GM19025 (cell line): Measurements from ENCODE around the gene PAXIP1.
A peak's percentile ranks its signal among the peaks of the same experiment; 100 is the strongest.
"Not testable (repeated sequence)": the region's sequence is repeated elsewhere in the genome, so short reads cannot be mapped to it uniquely, and the experiment has no call there.

Experiments used
- ATAC-seq: cut with Tn5 transposase; IDR thresholded peaks from one replicate; pipeline ENCODE4 v1.9.1; 2021; ENCODE audit warnings: mild to moderate bottlenecking, low read depth, moderate library complexity; ENCODE audit not compliant: unreplicated experiment

PAXIP1 gene, protein sequence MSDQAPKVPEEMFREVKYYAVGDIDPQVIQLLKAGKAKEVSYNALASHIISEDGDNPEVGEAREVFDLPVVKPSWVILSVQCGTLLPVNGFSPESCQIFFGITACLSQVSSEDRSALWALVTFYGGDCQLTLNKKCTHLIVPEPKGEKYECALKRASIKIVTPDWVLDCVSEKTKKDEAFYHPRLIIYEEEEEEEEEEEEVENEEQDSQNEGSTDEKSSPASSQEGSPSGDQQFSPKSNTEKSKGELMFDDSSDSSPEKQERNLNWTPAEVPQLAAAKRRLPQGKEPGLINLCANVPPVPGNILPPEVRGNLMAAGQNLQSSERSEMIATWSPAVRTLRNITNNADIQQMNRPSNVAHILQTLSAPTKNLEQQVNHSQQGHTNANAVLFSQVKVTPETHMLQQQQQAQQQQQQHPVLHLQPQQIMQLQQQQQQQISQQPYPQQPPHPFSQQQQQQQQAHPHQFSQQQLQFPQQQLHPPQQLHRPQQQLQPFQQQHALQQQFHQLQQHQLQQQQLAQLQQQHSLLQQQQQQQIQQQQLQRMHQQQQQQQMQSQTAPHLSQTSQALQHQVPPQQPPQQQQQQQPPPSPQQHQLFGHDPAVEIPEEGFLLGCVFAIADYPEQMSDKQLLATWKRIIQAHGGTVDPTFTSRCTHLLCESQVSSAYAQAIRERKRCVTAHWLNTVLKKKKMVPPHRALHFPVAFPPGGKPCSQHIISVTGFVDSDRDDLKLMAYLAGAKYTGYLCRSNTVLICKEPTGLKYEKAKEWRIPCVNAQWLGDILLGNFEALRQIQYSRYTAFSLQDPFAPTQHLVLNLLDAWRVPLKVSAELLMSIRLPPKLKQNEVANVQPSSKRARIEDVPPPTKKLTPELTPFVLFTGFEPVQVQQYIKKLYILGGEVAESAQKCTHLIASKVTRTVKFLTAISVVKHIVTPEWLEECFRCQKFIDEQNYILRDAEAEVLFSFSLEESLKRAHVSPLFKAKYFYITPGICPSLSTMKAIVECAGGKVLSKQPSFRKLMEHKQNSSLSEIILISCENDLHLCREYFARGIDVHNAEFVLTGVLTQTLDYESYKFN

DNA sequence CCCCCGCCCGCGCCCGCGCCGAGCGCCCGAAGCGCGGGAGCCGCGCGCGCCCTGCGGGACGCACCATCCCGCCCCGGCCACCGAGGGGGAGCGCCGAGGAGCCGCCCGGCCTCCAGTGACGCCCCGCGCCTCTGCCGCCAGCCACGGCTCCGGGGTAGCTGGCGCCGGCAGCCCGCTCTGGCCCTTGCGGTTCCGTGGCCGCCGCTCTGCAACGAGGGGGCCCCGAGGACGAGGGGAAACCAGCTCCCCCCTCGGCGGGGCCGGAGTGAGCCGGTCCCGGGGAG is at the start of gene PAXIP1:
TSS of gene PAXIP1 (minus strand) at position 33 of the 284 bp plus-strand sequence. CDS start 195 bp downstream, outside the sequence.
- ATAC-seq: peak; percentile 64

DNA sequence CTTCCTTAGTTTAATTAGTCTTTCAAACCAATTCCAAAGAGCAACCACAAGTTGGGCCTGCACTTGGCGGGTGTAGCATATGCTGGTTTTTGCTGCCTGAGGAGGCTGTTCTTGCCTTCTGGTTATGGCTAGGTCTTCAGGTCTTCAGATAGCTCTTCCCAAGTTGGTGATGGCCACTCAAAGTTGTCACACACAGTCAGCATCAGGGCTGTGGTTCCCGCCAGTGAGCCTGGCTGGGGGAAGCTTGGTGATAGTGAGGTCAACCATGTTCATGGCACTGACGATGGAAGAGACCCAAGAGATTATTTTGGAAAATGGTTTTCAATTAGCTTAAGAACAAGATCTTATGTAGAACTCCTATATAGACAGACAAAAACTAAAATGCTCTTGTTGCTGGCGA is 48.4 kb upstream of the PAXIP1 start:
- no peak for ATAC-seq

DNA sequence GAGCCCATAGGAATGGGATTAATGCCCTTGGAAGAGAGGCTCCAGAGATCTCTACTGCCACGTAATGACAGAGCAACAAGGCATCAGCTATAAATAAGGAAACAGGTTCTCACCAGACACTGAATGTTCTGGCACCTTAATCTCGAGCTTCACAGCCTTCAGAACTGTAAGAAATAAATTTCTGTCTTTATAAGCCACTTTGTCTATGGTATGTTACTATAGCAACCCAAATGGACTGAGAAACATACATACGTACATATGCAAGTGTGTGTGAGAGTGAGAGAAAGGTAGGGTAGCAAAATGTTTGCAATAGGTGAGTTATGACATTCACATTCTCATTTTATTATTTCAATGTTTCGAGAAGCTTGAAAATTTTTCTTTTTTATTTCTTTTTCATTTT is 45.1 kb upstream of the PAXIP1 start:
- no peak for ATAC-seq

DNA sequence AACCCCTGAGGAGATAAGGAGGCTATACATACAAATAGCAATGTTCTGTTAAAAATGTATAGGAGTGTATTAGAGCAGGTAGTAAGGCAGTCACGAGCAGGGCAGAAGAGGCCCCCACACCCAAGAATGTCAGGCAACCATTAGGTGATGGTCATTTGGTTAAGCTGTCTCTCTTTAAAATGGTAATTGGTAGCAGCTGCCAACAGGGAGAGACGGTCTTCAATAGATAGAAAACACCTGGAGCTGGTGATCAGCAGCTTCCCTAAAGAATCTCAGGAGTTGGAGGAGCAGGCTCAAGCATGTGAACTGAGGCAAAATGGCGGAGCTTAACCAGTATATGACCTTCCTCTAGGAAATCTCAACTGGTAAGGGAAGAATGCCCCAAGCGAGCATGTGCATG is 40.8 kb upstream of the PAXIP1 start:
- no peak for ATAC-seq

DNA sequence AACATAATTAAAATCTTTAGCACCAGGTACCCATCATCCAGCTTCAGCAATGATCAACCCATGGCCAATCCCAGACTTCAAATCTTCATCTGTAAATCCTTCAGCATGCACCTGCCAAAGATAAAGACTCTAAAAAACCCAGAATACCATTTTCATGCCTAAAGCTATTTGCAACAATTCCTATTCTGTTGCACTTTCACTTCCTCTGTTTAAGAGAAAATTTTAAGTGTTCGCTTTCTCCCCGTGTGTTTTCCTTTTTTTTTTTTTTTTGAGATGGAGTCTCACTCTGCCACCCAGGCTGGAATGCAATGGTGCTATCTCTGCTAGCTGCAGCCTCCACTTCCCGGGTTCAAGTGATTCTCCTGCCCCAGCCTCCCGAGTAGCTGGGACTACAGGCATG is 35.4 kb upstream of the PAXIP1 start:
- ATAC-seq: no peak

DNA sequence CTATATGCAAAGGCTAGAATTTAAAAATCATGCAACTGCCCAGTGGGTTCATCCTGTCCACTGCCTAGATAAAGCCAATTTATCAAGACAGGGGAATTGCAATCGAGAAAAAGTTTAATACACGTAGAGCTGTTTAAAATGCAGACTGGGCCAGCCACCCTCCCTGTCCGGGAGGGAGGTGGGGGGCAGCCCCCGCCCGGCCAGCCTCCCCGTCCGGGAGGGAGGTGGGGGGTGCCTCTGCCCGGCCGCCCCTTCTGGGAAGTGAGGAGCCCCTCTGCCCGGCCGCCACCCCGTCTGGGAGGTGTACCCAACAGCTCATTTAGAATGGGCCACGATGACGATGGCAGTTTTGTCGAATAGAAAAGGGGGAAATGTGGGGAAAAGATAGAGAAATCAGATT is 31.6 kb upstream of the PAXIP1 start:
- ATAC-seq: not testable (repeated sequence)

DNA sequence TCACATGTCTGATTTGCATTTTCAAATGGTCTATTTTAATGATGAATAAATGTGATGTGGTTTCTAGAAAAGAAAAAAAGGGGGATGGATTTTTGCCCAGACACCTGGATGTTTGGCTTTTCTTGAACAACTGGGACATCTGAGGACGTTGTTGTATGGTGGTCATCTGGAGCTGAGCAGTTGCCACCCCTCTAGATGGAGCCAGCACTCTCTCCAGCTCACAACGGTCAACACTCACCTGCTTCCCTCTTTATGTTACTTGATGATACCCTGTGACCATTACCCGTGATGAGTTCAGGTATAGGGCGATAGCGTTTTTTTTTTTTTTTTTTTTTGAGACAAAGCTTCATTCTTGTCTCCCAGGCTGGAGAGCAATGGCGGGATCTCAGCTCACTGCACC is 30.1 kb upstream of the PAXIP1 start:
- ATAC-seq: no peak

DNA sequence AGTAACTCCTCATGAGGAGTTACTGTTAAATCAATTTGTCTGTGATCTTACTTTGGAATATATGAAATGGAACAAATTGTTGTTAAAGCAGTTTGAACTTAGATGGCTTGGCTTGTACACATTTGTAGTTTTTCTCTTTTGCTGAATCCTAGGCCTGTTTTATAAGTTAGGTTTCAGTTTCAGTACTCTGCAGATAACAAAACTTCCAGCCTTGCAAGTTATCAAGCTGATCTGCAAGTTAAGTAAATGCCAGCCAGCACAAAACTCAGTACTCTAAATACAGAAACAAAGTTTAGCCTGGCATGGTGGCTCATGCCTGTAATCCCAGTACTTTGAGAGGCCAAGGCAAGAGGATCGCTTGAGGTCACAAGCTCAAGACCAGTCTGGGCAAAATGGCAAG is 25.0 kb upstream of the PAXIP1 start:
- no peak for ATAC-seq

DNA sequence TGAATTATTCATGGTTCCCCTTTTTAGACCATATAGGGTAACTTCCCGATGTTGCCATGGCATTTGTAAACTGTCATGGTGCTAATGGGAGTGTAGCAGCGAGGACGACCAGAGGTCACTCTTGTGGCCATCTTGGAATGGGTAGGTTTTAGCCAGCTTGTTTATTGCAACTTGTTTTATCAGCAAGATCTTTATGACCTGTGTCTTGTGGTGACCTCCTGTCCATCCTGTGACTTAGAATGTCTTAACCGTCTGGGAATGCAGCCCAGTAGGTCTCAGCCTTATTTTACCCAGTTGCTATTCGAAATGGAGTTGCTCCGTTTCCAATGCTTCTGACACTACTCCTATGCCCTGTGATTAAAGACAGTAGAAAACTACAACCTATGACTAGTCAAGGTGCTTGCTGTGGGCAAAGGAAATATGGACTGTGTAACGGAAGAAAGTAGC is 18.8 kb upstream of the PAXIP1 start:
- no peak for ATAC-seq

DNA sequence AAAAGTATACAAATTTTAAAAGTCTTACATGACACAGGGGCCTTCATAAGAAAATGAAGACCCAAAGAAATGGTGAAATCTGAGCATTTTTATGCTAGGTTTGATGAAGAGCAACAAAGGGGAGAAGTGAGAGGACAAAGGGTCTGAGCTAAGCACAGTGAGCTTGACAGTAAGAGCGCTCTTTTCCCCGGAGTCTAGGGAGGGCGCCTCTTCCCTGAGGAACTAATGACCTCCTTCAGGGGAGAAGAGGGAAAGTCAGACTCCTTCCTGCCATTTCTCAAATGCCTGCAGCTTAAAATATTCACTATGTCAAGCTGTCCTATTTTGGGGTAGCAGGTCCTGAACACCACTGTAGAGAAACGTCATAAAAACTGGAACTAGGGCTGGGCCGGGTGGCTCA is 18.1 kb upstream of the PAXIP1 start:
- ATAC-seq: no peak

DNA sequence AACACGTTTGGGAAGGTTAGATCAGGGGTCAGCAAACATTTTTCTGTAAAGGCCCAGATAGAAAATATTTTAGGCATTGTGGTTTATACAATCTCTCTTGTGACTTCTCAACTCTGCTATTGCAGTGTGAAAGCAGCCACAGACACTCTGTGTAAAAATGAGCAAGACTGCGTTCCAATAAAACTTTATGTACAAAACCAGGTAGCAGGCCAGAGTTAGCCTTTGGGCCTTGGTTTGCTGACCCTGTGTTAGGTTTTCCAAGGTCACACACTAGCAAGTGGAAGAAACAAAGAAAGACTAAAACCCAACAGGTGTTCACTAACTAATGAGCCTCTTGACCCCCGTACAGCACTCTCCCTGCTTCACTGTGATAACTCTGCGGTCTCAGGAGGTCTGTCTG is 14.9 kb upstream of the PAXIP1 start:
- no peak for ATAC-seq

DNA sequence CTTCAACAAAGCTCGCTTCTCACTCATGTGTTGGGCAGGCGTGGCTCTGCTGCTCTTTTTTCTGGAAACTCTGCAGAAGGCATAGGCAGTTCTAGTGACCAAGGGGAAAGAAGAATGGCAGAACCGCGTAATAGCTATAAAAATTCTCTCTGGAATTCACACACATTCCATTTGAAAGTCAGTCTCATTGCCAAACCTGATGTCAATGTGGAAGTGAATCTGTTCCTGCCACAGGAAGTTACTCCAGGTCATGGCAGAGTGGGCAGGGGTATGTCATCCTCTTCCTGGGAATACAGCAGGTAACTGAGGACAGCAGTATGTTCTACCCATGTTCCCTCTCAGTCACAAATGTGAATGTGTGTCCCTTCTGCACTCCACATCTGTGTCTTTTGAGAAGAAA is 8.2 kb upstream of the PAXIP1 start:
- no peak for ATAC-seq

DNA sequence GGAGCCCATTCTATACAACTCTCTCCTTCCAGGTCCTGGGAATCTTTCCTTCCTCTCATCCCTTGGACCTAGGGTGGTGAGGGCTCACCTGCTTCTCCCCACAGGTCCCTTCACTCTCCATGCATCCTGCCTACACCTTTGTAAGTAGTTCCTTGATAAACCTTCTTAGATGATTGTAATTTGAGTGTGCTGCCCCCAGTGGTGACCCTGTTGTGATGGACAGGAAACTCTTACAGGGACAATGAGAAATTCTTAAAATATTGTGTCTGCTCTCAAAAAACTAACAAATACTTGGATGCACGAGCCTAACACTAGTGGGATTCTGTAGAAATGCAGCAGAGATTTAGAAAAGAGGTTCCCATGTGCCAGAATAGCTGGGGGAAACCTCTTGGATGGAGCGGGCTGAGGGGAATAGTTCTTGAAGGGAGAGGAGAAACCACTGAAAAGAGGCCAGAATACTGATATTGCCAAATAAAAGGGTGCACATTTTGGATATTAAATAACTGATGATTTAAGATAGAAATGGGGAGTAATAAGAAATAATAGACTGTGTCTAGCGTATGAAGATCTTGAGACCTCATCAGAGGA is 6.7 kb upstream of the PAXIP1 start:
- no peak for ATAC-seq

DNA sequence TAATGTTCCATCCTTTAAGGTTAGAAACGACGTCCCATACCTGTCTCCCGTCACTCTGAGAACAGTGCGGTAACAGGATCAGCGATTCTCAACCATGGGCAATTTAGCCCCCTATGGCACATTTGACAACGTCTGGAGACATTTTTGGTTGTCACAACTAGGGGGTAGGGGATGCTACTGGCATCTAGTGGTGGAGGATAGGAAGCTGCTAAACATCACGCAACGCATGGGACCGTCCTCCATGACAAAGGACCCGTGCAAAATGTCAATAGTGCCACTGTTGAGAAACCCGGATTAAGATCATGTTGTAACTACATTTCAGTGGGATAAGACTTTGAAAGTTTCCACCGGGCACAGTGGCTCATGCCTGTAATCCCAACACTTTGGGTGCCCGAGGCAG is 5.0 kb upstream of the PAXIP1 start:
- no peak for ATAC-seq

DNA sequence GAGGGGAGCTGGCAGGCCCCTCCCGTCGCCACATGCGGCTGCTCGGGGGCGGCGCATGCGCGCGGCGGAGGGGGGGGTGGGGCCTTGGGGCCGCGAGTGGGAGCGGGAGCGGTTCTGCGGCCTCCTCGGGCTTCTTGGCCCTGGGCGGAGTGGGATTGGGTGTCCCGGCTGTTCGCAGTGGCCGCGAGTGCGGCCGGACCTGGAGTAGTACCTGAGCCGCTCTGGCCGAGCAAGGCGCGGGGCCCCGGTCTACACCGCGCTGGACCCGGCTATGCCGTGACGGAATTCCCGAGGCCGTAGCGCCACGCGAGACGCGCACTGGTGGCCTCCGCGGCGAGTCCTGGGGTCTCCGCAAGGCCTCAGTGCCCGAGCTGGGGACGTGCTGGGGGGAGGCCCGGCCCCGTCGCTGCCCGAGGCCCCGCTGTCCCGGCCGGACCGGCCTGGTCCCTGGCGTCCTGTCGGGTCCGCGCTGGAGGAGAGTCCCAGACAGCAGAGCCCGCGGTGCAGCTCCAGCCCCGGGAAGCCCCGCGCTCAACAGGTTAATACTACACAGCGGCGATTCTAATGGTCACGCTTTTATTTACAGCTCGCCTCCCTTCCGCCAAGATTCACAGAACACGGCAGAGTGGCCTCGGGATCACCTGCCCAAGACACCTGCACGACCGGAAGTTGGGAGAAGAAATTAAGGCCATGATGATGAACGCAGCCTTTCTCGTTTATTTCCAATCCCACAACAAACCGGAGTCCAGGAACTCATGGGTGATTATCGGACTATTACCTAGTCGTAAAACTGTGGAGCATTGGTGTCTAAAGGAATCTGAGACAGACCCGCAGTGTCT is 671 bp upstream of the PAXIP1 start:
- peak; percentile 73 for ATAC-seq

DNA sequence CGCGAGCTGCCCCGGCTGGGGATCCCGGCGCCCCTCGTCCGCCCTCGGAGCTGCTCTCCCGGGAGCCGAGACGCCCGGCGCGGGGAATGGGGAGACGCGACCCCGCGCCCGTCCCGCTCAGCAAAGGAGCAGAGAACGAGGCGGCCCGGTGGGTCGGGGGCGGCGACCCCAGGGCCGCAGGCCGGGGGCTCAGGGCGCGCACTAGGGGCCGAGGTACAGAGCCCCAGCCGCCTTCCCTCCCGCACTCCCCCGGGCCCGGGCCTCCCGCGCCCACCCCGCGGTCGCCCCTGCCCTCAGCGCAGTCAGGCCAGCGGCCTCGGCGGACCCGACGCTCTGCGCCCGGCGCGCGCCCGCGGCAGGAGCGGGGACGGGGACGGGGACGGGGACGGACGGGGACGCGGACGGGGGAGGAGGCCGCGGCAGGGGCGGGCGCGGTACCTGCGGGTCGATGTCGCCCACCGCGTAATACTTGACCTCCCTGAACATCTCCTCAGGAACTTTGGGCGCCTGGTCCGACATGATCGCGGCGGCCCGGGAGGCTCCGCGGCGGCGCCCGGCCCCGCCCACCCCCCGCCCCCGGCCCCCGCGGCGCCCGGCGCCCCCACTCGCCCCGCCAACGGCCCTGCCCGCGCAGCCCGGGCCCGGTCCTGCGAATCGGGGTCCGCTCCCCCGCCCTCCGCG is 373 bp downstream of the PAXIP1 start:
- ATAC-seq: peak; percentile 32

DNA sequence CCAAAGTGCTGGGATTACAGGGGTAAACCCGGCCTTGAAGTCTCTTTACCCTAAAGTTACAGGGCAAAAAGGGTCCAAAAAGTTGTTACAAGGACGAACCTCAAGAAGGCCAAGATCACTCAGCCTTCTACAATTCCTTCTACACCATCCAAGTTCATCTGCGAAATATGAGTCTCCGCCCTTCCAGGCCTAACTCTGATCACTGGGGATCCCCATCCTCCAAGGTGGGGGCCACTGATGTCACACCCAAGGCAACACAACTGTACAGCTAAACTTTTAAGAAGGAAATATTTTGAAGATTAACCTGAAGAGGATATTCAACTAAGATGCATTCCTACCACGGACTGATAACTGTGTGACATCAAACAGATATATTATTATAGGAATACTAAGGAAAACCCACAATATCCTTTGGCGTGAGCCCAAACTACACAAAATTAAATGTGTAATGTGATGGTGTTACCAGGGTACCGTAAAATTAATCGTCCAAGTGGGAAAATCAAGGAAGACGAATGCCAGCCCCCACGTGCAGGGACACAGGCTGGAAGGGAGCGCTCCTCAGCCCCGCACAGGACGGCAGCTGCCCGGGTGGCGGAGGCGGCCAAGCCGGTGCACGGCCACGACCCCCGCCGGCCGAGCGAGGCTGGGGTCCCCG is 1.0 kb downstream of the PAXIP1 start:
- peak; percentile 4 for ATAC-seq

DNA sequence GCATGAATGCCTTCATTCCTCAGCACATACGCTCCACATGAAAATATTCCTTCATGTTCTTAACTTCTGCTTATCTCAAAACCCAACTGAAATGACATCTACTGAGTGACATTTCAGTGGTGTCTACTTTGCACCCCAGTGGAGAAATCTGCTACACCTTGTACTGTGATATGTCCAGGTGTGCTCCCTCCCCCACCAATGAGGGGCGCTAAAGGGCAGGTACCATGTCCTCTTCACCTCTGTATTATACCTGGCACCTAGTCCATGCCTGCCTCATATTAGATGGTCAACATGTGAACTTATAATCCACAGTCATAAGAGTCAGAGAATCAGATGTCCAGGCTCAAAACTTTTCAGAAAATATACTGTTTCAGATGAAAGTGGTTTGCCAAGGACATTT is 2.1 kb downstream of the PAXIP1 start:
- no peak for ATAC-seq

DNA sequence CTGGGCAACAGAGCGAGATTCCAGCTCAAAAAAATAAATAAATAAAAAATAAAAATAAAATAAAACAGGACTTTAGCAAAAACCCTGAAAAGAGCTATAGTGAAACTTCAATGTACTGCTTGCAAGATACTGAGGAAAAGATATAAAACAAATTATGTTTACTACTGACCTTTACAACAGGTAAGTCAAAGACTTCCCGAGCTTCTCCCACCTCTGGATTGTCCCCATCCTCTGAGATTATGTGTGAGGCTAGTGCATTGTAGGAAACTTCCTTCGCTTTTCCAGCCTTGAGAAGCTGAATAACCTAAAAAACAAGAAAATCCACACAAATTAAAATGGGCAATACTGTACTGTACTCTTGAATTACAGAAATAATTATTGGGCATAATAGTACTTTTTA is 4.4 kb downstream of the PAXIP1 start:
- no peak for ATAC-seq
